Liver (tissue), 9 donors: ENCODE results near the gene CNEP1R1. TPM values are rescaled to one million over a fixed set of nuclear protein-coding genes. Genes with fewer than 3 reads are reported as not detected.

Experiments
- DNase-seq: peaks from one replicate; pipeline ENCODE4 v3.0.0-alpha.2; 2017; ENCODE audit warnings: low spot score
- H3K27ac ChIP-seq, 2 donors: one replicate each; pipeline ENCODE4 v1.7.0; 2013; ENCODE audit warnings: inconsistent platforms in 2 of 2, low read length in 2 of 2, control low read depth in 1 of 2, low read depth in 1 of 2, mild to moderate bottlenecking in 1 of 2
- H3K27me3 ChIP-seq, 4 donors: one replicate each; pipeline versions ENCODE4 v1.6.1 to v1.7.0; 2013; ENCODE audit warnings: low read length in 3 of 4, inconsistent platforms in 1 of 4, mild to moderate bottlenecking in 1 of 4, moderate library complexity in 1 of 4; ENCODE audit not compliant: control insufficient read depth in 4 of 4, insufficient read depth in 4 of 4
- H3K36me3 ChIP-seq, 4 donors: one replicate each; pipeline versions ENCODE4 v1.6.1 to v1.7.0; 2013; ENCODE audit warnings: low read length in 3 of 4, mild to moderate bottlenecking in 3 of 4, low read depth in 1 of 4, moderate library complexity in 1 of 4; ENCODE audit not compliant: control insufficient read depth in 4 of 4, insufficient read depth in 3 of 4
- H3K4me1 ChIP-seq, 4 donors: one replicate each; pipeline versions ENCODE4 v1.6.1 to v1.7.0; 2013; ENCODE audit warnings: low read length in 3 of 4, mild to moderate bottlenecking in 3 of 4, moderate library complexity in 1 of 4; ENCODE audit not compliant: control insufficient read depth in 4 of 4, insufficient read depth in 4 of 4
- H3K4me3 ChIP-seq, 3 donors: one replicate each; pipeline versions ENCODE4 v1.6.1 to v1.7.0; 2013; ENCODE audit warnings: low read length in 3 of 3, control low read depth in 1 of 3, low read depth in 1 of 3, mild to moderate bottlenecking in 1 of 3
- H3K9ac ChIP-seq, 2 donors: one replicate each; pipeline ENCODE4 v1.7.0; 2013; ENCODE audit warnings: low read length in 2 of 2, mild to moderate bottlenecking in 2 of 2, moderate library complexity in 2 of 2, control low read depth in 1 of 2, low read depth in 1 of 2
- H3K9me3 ChIP-seq, 4 donors: one replicate each; pipeline versions ENCODE4 v1.6.1 to v1.7.0; 2013; ENCODE audit warnings: low read length in 3 of 4; ENCODE audit not compliant: control insufficient read depth in 4 of 4
- ATF3 ChIP-seq: IDR thresholded peaks from 2 replicates; pipeline ENCODE4 v1.6.1; 2016; ENCODE audit warnings: antibody characterized with exemption
- CTCF ChIP-seq: fragments of 150-350 bp; IDR thresholded peaks from 2 replicates; pipeline ENCODE4 v1.5.1; 2017; ENCODE audit warnings: improper control_type of control experiment, low read depth, low read length; ENCODE audit not compliant: missing input control
- EGR1 ChIP-seq, 2 donors: IDR thresholded peaks; 2 replicates each; pipeline ENCODE4 v1.6.1; 2016 to 2018; ENCODE audit warnings: antibody characterized with exemption in 2 of 2, low read depth in 2 of 2
- FOXA2 ChIP-seq: IDR thresholded peaks from 2 replicates; pipeline ENCODE4 v1.6.1; 2016; ENCODE audit warnings: antibody characterized with exemption
- HNF4A ChIP-seq, 2 donors: conservative IDR thresholded peaks; 2 replicates each; pipeline ENCODE4 v1.6.1; 2016; ENCODE audit warnings: antibody characterized with exemption in 2 of 2, mild to moderate bottlenecking in 2 of 2
- JUND ChIP-seq, 2 donors: IDR thresholded peaks; 2 replicates each; pipeline ENCODE4 v1.6.1; 2016; ENCODE audit warnings: antibody characterized with exemption in 2 of 2
- NR2F2 ChIP-seq: IDR thresholded peaks from 2 replicates; pipeline ENCODE4 v1.6.1; 2016; ENCODE audit warnings: antibody characterized with exemption
- TAF1 ChIP-seq: conservative IDR thresholded peaks from 2 replicates; pipeline ENCODE4 v1.6.1; 2016; ENCODE audit warnings: antibody characterized with exemption, mild to moderate bottlenecking
- WGBS: extraction: QIAGEN DNeasy Blood & Tissue Kit; methylation state at CpG from one replicate; pipeline ENCODE4 v1.1.7; 2013; 5-methylcytosine and 5-hydroxymethylcytosine counted together
- polyA plus RNA-seq, 2 donors: library from polyadenylated mRNA; stranded (reverse) in 1 of 2; unstranded in 1 of 2; fragments of 200-250 nt in 1 of 2; fragments of >200 nt in 1 of 2; fragmentation: Nextera tagmentation in 1 of 2; extraction: Ambion mirVana in 1 of 2; gene quantifications; one replicate each; pipeline versions ENCODE4 v1.2.1 to v1.2.3, GENCODE V29; 2013 to 2015
- total RNA-seq, 2 donors: library from RNA; depleted of rRNA; stranded (reverse); fragments of >200 nt; gene quantifications; one replicate each; pipeline ENCODE4 v1.2.3, GENCODE V29; 2014
- TF ChIP-seq, protein P1 (sequence below): IDR thresholded peaks from 2 replicates; pipeline ENCODE4 v1.6.1; 2016; ENCODE audit warnings: antibody characterized with exemption
- TF ChIP-seq, protein P2 (sequence below): IDR thresholded peaks from 2 replicates; pipeline ENCODE4 v1.6.1; 2016; ENCODE audit warnings: antibody characterized with exemption
- donor health status: healthy.
- donor health status: healthy.
- donor health status: healthy.
- donor health status: healthy.
- donor health status: healthy.

CNEP1R1 gene
- total and polyA plus RNA-seq, 4 donors = 4.2 to 21.6 (median 8.8) TPM

DNA sequence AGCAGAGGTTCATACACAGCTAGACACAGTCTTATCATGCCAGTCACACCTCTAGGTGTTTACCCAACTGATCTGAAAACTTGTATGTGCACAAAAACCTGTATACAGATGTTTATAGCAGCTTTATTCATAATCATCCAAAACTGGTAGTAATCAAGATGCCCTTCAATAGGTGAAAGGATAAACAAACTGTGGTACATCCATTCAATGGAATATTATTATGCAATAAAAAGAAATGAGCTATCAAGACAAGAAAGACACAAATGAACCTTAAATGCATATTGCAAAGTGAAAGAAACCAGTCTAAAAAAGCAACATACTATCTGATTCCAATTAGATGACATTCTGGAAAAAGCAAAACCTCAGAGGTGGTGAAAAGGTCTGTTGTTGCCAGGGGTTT is 47.6 kb upstream of the CNEP1R1 start:
- no peak for DNase-seq
- H3K9ac ChIP-seq = no peak overlapping the region
- peaks cover 0 to 5% (median 0%) of the 10 kb centered on the region in 4 donors for H3K9me3 ChIP-seq
- no peak overlapping the region for H3K4me3 ChIP-seq
- H3K27me3 ChIP-seq = no peaks in the 10 kb centered on the region
- no peaks in the 10 kb centered on the region for H3K4me1 ChIP-seq
- H3K27ac ChIP-seq = no peak overlapping the region
- H3K36me3 ChIP-seq = no peaks in the 10 kb centered on the region
- no peak for TF ChIP-seq FOXA2
- no peak for TF ChIP-seq HNF4A (conservative IDR thresholded peaks at IDR 0.05)
- no peak for TF ChIP-seq JUND (IDR thresholded peaks at IDR 0.05)
- TF ChIP-seq, protein P1, sequence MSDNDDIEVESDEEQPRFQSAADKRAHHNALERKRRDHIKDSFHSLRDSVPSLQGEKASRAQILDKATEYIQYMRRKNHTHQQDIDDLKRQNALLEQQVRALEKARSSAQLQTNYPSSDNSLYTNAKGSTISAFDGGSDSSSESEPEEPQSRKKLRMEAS = no peak
- TF ChIP-seq CTCF = no peak

- H3K9ac ChIP-seq = no peak overlapping the region
- no peak overlapping the region for H3K4me3 ChIP-seq
- no peaks in the 10 kb centered on the region for H3K27me3 ChIP-seq
- no peaks in the 10 kb centered on the region for H3K36me3 ChIP-seq
- peaks cover 0 to 5% (median 0%) of the 10 kb centered on the region in 4 donors for H3K9me3 ChIP-seq
- H3K4me1 ChIP-seq = no peaks in the 10 kb centered on the region
- H3K27ac ChIP-seq = no peak overlapping the region
- no peak for DNase-seq
- TF ChIP-seq FOXA2 (no peak), TAF1 (no peak), EGR1 (IDR thresholded peaks at IDR 0.05; ENCODE audit: low read depth in 2 of 2) (no peak), CTCF (no peak), NR2F2 (no peak), ATF3 (no peak), HNF4A (conservative IDR thresholded peaks at IDR 0.05) (no peak)
- TF ChIP-seq, protein P2, sequence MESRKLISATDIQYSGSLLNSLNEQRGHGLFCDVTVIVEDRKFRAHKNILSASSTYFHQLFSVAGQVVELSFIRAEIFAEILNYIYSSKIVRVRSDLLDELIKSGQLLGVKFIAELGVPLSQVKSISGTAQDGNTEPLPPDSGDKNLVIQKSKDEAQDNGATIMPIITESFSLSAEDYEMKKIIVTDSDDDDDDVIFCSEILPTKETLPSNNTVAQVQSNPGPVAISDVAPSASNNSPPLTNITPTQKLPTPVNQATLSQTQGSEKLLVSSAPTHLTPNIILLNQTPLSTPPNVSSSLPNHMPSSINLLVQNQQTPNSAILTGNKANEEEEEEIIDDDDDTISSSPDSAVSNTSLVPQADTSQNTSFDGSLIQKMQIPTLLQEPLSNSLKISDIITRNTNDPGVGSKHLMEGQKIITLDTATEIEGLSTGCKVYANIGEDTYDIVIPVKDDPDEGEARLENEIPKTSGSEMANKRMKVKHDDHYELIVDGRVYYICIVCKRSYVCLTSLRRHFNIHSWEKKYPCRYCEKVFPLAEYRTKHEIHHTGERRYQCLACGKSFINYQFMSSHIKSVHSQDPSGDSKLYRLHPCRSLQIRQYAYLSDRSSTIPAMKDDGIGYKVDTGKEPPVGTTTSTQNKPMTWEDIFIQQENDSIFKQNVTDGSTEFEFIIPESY = no peak
- WGBS = 89% methylated on average over 6 of the region's 6 CpGs
Observed at GRCh38 chr16:49978569-49979326, 46.3 kb upstream of the CNEP1R1 start.
